ENCODE data around the gene AXL. TPM values are rescaled to one million over a fixed set of nuclear protein-coding genes. Genes with fewer than 3 reads are reported as not detected.

Gene AXL
- total RNA-seq, 1 donor from 2014 or later: 0.70 TPM

DNA sequence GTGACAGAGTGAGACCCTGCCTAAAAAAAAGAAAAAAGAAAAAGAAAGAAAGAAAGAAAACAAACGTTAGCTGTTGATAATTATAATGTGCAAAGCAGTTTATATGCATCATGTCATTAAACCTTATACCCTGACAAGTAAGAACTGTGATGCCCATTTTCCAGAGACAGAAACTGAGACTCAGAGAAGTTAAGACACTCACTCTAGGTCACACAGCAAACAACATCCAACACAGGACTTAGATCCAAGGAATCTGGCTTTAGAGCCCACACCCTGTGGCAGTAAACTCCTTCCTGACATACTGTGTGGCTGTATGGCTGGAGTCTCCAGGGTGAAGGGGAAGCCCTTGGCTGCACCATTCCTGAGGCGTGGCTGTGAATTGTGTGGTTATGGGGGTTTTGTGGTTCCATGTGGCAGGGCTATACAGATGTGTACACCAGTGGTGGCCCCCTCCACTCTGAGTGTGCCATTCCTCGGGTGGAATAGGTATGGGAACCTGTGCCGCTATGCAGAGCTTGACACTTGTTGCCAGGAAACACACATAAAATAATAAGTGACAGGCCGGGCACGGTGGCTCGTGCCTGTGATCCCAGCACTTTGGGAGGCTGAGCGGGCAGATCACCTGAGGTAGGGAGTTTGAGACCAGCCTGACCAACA lies 15.6 kb downstream of the AXL start:
- intact Hi-C loops (cut with micrococcal nuclease): no loop called here
- no peaks in the 10 kb centered on the region for H3K4me1 Mint-ChIP-seq
- H3K9me3 Mint-ChIP-seq: no peaks in the 10 kb centered on the region
- no peak overlapping the region for H3K27ac Mint-ChIP-seq
- no peaks in the 10 kb centered on the region for H3K36me3 Mint-ChIP-seq (ENCODE audit: low read depth)
- DNase-seq: no peak
- H3K27me3 Mint-ChIP-seq: peaks cover 2% of the 10 kb centered on the region
- no peak overlapping the region for H3K4me3 Mint-ChIP-seq

DNA sequence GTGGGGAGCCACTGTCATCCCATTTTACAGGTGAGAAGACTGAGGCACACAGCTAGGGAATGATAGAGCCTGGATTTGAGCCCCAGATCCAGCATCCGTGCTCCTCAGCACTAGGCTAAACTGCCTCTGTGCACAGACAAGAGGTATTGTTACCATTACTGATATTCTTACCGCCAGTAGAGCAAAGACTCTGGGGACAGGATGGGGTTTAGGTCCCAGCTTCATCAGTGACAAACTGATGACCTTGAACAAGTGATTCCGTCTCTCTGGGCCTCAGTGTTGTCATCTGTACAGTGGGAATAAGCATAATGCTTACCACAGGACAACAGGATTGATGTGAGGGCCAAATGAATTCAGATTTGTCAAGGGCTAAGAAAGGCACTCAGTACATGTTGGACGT lies 16.5 kb downstream of the AXL start:
- H3K36me3 Mint-ChIP-seq (ENCODE audit: low read depth): no peaks in the 10 kb centered on the region
- intact Hi-C loops (cut with micrococcal nuclease): no loop called here
- H3K27me3 Mint-ChIP-seq: peaks cover 3% of the 10 kb centered on the region

DNA sequence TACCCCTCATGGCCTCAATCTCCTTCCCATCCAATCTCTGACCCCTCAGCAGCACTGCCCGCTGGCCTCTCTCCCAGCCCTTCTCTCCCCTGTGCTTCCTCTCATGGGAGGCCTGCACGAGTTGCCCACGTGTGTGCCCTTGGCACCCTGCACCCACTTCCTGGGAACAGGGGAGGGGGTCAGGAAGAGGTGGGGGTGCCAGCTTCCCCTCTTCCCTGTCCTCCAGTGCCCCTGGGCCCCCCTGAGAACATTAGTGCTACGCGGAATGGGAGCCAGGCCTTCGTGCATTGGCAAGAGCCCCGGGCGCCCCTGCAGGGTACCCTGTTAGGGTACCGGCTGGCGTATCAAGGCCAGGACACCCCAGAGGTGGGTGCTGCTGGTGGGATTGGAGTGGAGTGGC lies 19.2 kb downstream of the AXL start:
- Mint-ChIP-seq H3K4me3 (no peak overlapping the region), H3K4me1 (no peaks in the 10 kb centered on the region), H3K9me3 (no peaks in the 10 kb centered on the region), H3K27ac (no peak overlapping the region), H3K27me3 (peaks cover 3% of the 10 kb centered on the region), H3K36me3 (ENCODE audit: low read depth) (no peaks in the 10 kb centered on the region)
- DNase-seq: no peak
- intact Hi-C loops (cut with micrococcal nuclease): no loop called here

More for the DNA sequence above, 16.5 kb downstream of the AXL start:
- DNase-seq: no peak
- no peaks in the 10 kb centered on the region for H3K4me1 Mint-ChIP-seq
- H3K27ac Mint-ChIP-seq: no peak overlapping the region
- no peaks in the 10 kb centered on the region for H3K9me3 Mint-ChIP-seq
- no peak overlapping the region for H3K4me3 Mint-ChIP-seq

DNA sequence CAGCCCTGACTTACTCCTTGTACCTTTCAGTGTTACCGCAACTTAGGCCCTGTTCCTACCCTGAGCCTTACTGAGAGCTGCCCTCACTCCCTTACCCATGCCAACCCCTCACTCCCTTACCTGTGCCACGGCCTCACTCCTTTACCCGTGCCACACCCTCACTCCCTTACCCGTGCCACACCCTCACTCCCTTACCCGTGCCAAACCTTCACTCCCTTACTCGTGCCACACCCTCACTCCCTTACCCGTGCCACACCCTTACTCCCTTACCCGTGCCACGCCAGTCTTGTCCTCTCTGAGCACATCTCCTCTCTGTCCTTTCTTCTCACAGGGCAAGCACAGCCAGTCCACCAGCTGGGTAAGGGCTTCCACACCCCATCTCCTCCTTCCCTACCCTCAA lies 20.3 kb downstream of the AXL start:
- Mint-ChIP-seq H3K4me1 (no peaks in the 10 kb centered on the region), H3K27ac (no peak overlapping the region), H3K9me3 (no peaks in the 10 kb centered on the region), H3K27me3 (peaks cover 3% of the 10 kb centered on the region), H3K36me3 (ENCODE audit: low read depth) (no peaks in the 10 kb centered on the region), H3K4me3 (no peak overlapping the region)
- no peak for DNase-seq
- intact Hi-C loops (cut with micrococcal nuclease): no loop called here

DNA sequence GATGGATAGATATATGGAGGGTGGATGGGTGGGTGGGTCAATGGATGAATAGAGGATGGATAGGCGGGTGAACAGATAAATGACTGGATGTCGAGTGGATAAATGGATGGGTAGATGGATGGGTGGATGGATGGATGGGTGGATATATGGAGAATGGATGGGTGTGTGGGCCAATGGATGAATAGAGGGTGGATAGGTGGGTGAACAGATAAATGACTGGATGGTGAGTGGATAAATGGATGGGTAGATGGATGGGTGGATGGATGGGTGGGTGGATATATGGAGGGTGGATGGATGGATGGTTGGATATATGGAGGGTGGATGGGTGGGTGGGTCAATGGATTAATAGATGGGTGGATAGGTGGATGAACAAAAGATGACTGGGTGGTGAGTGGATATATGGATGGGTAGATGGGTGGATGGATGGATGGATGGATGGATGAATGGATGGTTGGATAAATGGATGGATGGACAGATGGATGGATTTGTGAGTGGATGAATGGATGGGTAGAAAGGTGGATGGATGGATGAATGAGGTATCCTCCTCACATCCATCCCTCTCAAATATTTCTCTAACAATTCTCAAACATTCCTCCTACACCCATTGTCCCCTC lies 21.0 kb downstream of the AXL start:
- intact Hi-C loops (cut with micrococcal nuclease): no loop called here
- DNase-seq: no peak
- H3K27me3 Mint-ChIP-seq: peaks cover 3% of the 10 kb centered on the region
- no peaks in the 10 kb centered on the region for H3K36me3 Mint-ChIP-seq (ENCODE audit: low read depth)
- no peaks in the 10 kb centered on the region for H3K4me1 Mint-ChIP-seq
- H3K9me3 Mint-ChIP-seq: no peaks in the 10 kb centered on the region
- no peak overlapping the region for H3K27ac Mint-ChIP-seq
- H3K4me3 Mint-ChIP-seq: no peak overlapping the region

DNA sequence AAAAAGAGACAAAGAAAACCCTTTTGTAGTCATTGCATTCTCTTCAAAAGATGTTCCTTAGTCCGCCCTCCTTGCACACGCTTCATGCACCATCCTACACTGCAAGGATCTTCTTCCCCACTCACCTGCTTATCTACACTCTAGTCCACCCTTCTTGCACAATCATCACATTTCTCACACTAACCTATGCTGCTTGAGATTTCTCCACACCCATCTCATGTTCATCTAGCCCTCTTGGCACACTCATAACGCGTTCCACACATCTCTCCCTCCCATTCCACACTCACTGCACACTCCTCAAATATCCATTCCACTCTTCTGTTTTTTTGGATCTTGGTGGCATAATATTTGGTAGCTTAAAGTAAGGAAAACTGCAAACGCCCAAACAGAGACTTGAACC lies 22.8 kb downstream of the AXL start:
- no peak overlapping the region for H3K27ac Mint-ChIP-seq
- H3K36me3 Mint-ChIP-seq (ENCODE audit: low read depth): no peaks in the 10 kb centered on the region
- no peak overlapping the region for H3K4me3 Mint-ChIP-seq
- H3K9me3 Mint-ChIP-seq: no peaks in the 10 kb centered on the region
- intact Hi-C loops (cut with micrococcal nuclease): no loop called here
- no peak for DNase-seq
- no peaks in the 10 kb centered on the region for H3K4me1 Mint-ChIP-seq
- peaks cover 3% of the 10 kb centered on the region for H3K27me3 Mint-ChIP-seq

DNA sequence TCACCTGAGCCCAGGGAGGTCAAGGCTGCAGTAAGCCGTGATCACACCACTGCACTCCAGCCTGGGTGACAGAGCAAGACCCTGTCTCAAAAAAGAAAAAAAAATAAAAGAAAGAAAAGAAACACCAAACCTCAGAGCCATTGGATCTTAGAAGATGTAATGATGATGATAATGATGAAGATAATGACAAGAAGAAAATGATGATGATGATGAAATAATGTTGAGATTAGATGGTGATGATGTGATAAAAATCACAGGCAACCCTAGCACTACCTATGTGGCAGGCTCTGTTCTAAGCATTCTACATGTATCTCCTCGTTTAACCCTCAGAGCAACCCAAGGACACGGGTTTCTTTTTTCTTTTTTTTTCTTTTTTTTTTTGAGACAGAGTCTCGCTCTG lies 25.1 kb downstream of the AXL start:
- Mint-ChIP-seq H3K9me3 (no peaks in the 10 kb centered on the region), H3K4me3 (no peak overlapping the region), H3K27ac (no peak overlapping the region), H3K4me1 (no peaks in the 10 kb centered on the region), H3K36me3 (ENCODE audit: low read depth) (no peaks in the 10 kb centered on the region), H3K27me3 (peaks cover 5% of the 10 kb centered on the region)
- no peak for DNase-seq
- intact Hi-C loops (cut with micrococcal nuclease): no loop called here

DNA sequence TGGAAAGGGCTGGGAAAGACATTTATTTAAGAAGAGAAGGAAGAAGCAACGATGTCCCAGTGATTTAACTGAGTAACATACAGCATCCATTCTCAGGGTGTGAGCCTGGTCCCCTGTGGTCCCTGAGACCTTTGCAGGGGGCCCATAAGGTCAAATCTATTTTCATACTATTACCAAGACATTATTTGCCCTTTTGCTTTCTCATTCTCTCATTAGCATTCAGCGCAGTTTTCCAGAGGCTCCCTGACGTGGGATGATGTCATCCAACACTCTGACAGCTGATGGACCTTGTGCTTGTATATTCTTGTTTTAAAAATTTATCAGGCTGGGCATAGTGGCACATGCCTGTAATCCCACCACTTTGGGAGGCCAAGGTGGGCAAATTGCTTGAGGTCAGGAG lies 26.8 kb downstream of the AXL start:
- H3K4me3 Mint-ChIP-seq: no peak overlapping the region
- DNase-seq: no peak
- no peaks in the 10 kb centered on the region for H3K36me3 Mint-ChIP-seq (ENCODE audit: low read depth)
- intact Hi-C loops (cut with micrococcal nuclease): no loop called here
- H3K27me3 Mint-ChIP-seq: peaks cover 2% of the 10 kb centered on the region
- no peaks in the 10 kb centered on the region for H3K4me1 Mint-ChIP-seq
- H3K27ac Mint-ChIP-seq: no peak overlapping the region
- no peaks in the 10 kb centered on the region for H3K9me3 Mint-ChIP-seq

DNA sequence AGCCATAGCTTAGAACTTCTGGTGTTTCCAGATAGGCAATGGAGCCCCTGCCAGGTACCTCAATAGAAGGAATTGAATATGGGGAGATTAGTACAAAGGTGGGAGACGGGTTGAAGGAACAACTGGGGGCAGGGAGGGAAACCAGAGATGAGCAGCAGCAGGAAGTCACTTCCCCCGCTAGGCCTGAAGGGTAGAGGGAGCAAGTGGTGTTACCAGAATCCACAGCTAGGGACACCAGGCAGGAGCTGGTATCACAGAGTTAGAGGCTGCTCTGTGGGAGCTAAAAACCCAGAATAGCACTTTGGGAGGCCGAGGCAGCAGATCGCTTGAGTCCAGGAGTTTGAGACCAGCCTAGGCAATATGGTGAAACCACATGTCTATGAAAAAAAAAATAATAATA lies 29.9 kb downstream of the AXL start:
- Mint-ChIP-seq H3K4me1 (no peaks in the 10 kb centered on the region), H3K9me3 (no peaks in the 10 kb centered on the region), H3K27ac (no peak overlapping the region), H3K27me3 (peaks cover 4% of the 10 kb centered on the region), H3K36me3 (ENCODE audit: low read depth) (no peaks in the 10 kb centered on the region), H3K4me3 (no peak overlapping the region)
- DNase-seq: no peak
- intact Hi-C loops (cut with micrococcal nuclease): no loop called here

DNA sequence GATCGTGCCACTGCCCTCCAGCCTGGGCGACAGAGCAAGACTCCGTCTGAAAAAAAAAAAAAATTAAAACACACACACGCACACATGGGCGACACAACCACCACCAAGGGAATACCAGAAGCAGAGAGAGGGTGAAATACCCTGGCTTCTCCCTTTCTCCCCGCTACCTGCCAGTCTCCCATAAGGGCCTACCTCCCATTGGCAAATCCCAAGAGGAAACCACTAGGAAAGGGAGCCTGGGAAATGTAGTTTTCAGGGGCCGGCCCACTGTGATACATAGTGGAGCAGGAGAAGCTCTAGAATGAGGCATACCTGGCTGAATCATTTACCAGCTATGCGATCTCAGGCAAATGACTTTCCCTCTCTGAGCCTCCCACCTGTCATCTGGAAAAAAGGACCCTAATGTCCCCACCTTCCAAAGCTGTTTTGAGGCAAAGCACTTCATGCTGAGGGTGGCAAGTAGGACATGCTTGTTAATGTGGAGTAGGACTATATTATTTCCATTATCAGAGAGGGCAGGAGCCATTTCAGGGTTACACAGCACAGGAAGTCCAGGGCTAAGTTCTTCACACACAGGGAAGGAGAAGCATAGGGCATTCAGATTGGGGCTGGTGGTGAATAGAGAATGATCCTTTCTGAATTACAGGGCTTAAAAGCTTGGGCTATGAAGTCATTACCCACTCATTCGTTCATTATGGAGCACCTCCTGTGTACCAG lies 30.8 kb downstream of the AXL start:
- Mint-ChIP-seq H3K4me3 (no peak overlapping the region), H3K4me1 (no peaks in the 10 kb centered on the region), H3K36me3 (ENCODE audit: low read depth) (no peaks in the 10 kb centered on the region), H3K27me3 (peaks cover 6% of the 10 kb centered on the region), H3K9me3 (no peaks in the 10 kb centered on the region), H3K27ac (no peak overlapping the region)
- DNase-seq: no peak
- intact Hi-C loops (cut with micrococcal nuclease): no loop called here

DNA sequence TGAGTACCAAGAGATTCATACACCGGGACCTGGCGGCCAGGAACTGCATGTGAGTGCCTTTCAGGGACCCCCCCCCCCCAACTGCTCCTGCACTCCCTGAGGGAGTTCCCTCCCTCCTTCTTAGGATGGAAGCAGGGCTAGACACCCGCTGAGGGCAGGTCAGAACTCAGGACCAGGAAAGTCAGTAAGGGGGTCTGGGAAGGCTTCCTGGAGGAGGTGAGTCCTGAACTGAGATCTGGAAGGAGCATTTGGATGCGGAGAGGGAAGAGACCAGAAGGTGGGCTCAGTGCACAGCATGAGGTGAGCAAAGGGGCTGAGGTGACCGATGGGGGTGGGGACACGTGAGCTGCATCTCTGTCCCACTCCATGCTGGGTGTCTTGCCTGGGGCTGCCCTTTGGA lies 34.6 kb downstream of the AXL start:
- H3K27me3 Mint-ChIP-seq: peaks cover 13% of the 10 kb centered on the region
- intact Hi-C loops (cut with micrococcal nuclease): no loop called here
- H3K9me3 Mint-ChIP-seq: no peaks in the 10 kb centered on the region
- H3K36me3 Mint-ChIP-seq (ENCODE audit: low read depth): no peaks in the 10 kb centered on the region
- no peak overlapping the region for H3K4me3 Mint-ChIP-seq
- H3K27ac Mint-ChIP-seq: no peak overlapping the region
- H3K4me1 Mint-ChIP-seq: no peaks in the 10 kb centered on the region
- DNase-seq: no peak

DNA sequence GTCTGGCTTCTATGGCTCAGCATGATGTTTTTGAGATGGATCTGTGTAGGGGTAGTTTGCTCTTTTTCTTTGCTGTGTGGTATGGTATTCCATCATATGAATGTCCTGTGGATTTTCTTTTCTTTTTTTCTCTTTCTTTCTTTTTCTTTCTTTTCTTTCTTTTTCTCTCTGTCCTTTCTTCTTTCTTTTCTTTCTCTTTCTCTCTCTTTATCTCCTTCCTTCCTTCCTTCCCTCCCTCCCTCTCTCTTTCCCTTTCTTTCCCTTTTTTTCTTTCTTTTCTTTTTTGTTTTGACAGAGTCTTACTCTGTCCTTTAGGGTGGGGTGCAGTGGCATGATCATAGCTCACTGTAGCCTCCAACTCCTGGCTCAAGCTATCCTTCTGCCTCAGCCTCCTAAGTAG lies 36.1 kb downstream of the AXL start:
- no peaks in the 10 kb centered on the region for H3K9me3 Mint-ChIP-seq
- no peak overlapping the region for H3K27ac Mint-ChIP-seq
- H3K4me1 Mint-ChIP-seq: peaks cover 2% of the 10 kb centered on the region
- intact Hi-C loops (cut with micrococcal nuclease): no loop called here
- peaks cover 14% of the 10 kb centered on the region for H3K27me3 Mint-ChIP-seq
- peaks cover 1% of the 10 kb centered on the region for H3K36me3 Mint-ChIP-seq (ENCODE audit: low read depth)
- no peak overlapping the region for H3K4me3 Mint-ChIP-seq
- DNase-seq: no peak

DNA sequence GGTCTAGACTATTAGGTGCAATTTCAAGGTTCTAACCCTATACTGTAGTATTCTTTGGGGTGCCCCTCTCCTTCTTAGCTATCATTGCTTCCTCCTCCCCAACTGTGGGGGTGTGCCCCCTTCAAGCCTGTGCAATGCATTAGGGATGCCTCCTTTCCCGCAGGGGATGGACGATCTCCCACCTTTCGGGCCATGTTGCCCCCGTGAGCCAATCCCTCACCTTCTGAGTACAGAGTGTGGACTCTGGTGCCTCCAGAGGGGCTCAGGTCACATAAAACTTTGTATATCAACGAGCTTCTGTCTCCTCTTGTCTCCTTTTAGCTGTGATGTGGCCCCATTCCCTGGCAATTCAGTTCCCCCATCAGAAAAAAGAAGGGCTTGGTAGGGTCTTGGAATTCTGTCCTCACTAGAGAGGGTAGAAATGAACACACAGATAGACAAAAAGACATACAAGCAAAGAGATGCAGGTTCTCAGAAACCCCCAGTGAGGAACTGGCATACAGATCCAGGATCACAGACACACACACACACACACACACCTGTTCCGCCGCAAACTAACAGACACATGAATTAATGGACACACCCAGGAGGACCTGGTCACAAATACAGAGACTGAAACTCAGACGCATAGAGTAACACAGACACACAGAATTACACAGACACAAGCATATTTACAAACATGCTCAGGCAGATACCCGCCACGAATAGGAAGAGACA lies 42.6 kb downstream of the AXL start:
- Mint-ChIP-seq H3K27me3 (peaks cover 8% of the 10 kb centered on the region), H3K27ac (peak overlapping the region; percentile 100), H3K4me3 (peak overlapping the region; percentile 92), H3K36me3 (ENCODE audit: low read depth) (peaks cover 24% of the 10 kb centered on the region), H3K9me3 (no peaks in the 10 kb centered on the region), H3K4me1 (peaks cover 35% of the 10 kb centered on the region)
- intact Hi-C loops (cut with micrococcal nuclease): loop anchor here (1.0 to 10.0 kb wide), 9 partner anchors 36 to 837 kb away; partner anchors contain the start of genes ACTMAP, COQ8B, ITPKC and SERTAD1
- DNase-seq: peak; percentile 64
